GM18511 (cell line): ENCODE measurements around the gene GABRQ.
"Not testable (repeated sequence)": the region's sequence is repeated elsewhere in the genome, so short reads cannot be mapped to it uniquely, and the experiment has no call there.

Source experiments
- ATAC-seq: cut with Tn5 transposase; IDR thresholded peaks from one replicate; pipeline ENCODE4 v1.9.1; 2021; ENCODE audit warnings: mild to moderate bottlenecking, moderate library complexity; ENCODE audit not compliant: unreplicated experiment

Gene GABRQ

DNA sequence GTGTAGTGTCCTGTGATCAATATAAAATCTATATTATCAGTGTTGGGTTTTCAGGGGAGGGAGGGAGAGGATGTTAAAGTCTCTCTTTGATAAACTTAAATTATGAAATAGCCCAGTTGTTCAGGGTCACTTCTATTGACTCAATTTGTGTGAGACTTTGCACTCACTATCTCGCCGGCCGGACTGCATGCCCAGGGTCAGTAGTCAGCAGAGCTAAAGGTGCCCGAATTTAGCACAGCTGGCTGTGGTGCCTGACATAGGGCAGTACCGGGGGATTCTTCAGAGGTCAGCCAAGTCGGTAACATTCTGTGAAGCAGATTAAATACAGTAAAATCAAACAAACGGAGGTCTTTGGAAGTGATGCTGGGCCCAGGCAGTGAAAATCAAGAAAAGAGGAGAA lies 19.2 kb downstream of the GABRQ start:
- ATAC-seq, result no peak

DNA sequence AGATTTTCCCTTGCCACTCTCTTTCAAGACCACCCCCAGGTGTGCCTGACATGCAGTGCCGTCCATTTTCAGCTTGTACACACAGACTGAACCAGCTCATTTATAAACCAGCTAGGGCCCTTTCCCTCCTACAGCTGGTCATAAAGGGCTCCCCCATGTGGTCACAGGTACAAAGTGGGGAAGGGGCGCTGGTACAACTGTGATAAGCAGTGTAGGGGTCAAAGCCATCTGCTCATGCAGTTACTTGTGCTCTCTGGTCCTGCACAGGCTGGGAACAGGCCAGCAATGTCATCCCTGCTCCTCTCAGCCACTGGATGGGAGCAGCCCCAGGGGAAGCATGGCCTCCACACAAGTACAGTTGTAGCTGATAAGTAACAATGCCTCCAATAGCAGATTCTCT lies 20.6 kb downstream of the GABRQ start:
- ATAC-seq, result no peak

DNA sequence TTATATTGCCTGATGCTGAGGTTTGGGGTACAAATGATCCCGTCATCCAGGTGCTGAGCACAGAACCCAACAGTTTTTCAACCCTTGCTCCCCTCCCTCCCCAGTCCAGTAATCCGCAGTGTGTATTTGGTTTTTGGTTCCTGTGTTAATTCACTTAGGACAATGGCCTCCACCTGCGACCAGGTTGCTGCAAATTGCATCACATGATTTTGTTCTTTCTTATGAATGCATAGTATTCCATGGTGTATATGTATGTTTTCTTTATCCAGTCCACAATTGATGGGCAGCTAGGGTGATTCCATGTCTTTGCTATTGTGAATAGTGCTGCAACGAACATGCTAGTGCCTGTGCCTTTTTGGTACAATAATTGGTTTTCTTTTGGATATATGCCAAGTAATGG lies 25.4 kb downstream of the GABRQ start:
- no peak for ATAC-seq

DNA sequence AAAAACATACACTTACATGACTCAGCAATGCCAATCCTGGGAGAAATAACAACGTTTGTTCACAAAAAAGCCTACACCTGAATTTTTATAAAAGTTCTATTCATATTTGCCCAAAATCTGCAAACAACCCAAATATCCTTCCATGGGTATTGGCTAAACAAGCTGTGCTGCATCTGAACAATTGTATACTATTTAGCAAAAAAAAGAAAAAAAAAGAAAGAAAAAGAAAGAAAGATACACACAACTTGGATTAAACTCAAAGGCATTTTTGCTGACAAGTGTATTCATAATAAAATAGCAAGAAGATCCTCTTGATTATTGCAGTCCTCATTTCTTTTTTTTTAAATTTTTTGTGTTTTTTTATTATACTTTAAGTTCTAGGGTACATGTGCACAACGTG lies 36.4 kb downstream of the GABRQ start:
- ATAC-seq, result no peak

DNA sequence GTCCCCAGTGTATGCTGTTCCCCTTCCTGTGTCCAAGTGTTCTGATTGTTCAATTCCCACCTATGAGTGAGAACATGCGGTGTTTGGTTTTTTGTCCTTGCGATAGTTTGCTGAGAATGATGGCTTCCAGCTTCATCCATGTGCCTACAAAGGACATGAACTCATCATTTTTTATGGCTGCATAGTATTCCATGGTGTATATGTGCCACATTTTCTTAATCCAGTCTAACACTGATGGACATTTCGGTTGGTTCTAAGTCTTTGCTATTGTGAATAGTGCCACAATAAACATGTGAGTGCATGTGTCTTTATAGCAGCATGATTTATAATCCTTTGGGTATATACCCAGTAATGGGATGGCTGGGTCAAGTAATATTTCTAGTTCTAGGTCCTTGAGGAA lies 37.0 kb downstream of the GABRQ start:
- ATAC-seq, result not testable (repeated sequence)

DNA sequence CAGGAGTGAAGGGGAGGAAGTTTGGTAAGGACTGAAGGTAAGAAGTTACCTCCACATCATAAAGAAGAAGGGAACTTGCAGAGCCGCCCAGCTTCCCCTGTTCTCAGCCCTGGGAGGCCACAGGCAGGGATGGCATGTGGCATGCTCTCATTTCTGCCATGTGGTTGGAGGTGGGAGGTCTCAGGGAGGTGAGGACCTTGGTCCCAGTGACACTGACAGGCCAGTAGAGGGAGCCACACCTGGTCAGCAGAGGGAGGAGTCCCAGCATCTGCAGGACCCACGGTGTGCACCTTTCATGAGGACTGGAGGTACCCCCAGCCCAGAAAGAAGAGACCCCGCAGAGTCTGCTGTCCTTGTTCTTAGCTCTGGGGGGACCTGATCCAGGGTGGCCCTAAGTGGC lies 43.3 kb downstream of the GABRQ start:
- ATAC-seq, result peak; percentile 87

DNA sequence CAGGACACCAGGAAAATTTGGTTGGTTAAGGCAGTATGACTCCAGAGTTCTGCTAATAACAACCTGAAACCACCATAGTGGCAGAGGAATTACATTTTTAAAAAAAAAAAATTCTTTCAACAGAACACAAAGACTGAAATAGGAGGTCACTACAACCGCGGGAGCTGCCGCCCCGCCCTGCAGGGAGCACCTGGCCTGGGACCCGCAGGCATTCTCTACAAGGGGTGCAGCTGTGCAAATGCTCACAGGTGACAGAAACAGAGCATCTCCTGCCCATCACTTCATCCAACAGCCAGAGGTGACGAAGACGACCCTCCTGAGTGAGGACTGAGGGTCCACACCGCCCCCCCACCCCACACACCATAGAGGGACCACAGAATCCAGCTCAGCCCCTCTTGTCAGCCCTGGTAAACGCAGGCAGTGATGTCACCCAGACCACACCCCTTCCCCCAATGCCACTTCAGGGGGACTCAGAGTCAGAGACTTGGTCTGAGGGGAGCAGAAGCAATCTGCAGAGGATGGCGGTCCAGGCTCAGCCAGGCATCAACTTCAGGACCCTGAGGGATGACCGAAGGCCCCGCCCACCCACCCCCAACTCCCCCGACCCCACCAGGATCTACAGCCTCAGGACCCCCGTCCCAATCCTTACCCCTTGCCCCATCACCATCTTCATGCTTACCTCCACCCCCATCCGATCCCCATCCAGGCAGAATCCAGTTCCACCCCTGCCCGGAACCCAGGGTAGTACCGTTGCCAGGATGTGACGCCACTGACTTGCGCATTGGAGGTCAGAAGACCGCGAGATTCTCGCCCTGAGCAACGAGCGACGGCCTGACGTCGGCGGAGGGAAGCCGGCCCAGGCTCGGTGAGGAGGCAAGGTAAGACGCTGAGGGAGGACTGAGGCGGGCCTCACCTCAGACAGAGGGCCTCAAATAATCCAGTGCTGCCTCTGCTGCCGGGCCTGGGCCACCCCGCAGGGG lies 60.5 kb downstream of the GABRQ start, which contains the start of gene MAGEA3:
TSS of gene MAGEA3 (plus strand) at position 843 of the 980 bp plus-strand sequence. CDS start 2,039 bp downstream, outside the sequence.
- not testable (repeated sequence) for ATAC-seq

DNA sequence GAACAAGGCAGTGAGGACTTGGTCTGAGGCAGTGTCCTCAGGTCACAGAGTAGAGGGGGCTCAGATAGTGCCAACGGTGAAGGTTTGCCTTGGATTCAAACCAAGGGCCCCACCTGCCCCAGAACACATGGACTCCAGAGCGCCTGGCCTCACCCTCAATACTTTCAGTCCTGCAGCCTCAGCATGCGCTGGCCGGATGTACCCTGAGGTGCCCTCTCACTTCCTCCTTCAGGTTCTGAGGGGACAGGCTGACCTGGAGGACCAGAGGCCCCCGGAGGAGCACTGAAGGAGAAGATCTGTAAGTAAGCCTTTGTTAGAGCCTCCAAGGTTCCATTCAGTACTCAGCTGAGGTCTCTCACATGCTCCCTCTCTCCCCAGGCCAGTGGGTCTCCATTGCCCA lies 62.7 kb downstream of the GABRQ start:
- not testable (repeated sequence) for ATAC-seq

DNA sequence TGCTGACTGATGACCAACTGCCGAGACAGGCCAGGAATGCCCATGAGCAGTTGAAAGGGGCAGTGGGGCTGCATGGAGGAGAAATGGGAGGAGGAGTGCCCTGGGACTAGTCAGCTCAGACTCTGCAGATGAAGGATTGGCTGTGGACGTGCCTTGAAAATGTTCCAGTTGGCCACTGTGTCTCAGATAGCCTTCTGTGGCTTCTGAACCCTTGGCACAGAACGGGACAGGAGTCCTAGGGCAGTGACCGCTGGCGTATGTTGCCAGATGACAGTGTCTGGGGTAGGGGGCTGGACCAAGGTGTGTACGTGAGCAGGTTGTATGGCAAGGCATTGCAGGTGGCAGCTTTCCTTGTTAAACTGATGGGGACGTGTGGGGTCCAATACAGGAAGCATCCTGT lies 68.8 kb downstream of the GABRQ start:
- not testable (repeated sequence) for ATAC-seq
